KOPT-K1 (cell line): ENCODE results near the gene PPP1R12A.
"Not testable (repeated sequence)": the region's sequence is repeated elsewhere in the genome, so short reads cannot be mapped to it uniquely, and the experiment has no call there.

ENCODE experiments used
- H3K27ac ChIP-seq: fragments of 200-600 bp; sonication (generic); 2 replicates; pipeline ENCODE4 v1.5.1; 2016; ENCODE audit warnings: antibody characterized with exemption, mild to moderate bottlenecking, low read depth, low read length; ENCODE audit not compliant: poor library complexity, severe bottlenecking
- H3K36me3 ChIP-seq: fragments of 200-600 bp; sonication (generic); 2 replicates; pipeline ENCODE4 v1.5.1; 2017; ENCODE audit warnings: antibody characterized with exemption, mild to moderate bottlenecking, low read length, moderate library complexity; ENCODE audit not compliant: insufficient read depth
- H3K9me3 ChIP-seq: fragments of 200-600 bp; sonication (generic); 2 replicates; pipeline ENCODE4 v1.5.1; 2017; ENCODE audit warnings: antibody characterized with exemption, low read length, mild to moderate bottlenecking; ENCODE audit not compliant: insufficient read depth, poor library complexity, severe bottlenecking

PPP1R12A gene

DNA sequence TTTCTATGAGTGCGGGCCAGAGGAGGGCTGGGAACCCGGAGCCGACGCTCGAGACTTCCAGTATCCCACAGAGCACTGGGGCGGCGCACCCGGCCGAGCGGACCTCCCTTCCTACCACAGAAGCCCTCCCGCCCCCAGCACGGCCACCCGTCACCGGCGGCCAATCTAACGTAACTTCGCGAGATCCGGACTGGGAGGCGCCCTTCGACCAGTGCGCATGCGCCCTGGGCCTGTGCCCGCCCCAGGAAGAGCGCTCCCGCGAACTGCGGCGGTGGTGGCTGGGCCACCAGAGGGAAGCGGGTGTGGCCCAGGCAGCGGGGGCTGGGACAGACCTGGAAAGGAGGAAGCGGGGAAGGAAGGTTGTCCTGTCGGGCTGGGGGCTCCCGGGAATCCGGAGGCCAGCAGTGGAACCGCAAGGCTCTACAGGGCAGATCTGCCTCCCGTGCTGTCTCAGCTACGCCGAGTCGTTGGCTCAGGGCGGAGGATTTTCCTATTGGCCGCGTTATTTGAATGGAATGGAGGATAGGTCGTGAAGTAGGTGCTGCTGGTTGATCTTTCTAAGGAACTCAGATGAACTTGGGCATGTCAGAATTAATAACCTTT, at the start of gene PPP1R12A:
Gene PPP1R12A (minus strand): TSS at position 77 of the 603 bp plus-strand sequence. CDS start 166 bp downstream, outside the sequence.
- H3K9me3 ChIP-seq, result no peaks in the 10 kb centered on the region
- H3K36me3 ChIP-seq, result no peaks in the 10 kb centered on the region
- peak within 1 kb of the TSS; percentile 92 for H3K27ac ChIP-seq

DNA sequence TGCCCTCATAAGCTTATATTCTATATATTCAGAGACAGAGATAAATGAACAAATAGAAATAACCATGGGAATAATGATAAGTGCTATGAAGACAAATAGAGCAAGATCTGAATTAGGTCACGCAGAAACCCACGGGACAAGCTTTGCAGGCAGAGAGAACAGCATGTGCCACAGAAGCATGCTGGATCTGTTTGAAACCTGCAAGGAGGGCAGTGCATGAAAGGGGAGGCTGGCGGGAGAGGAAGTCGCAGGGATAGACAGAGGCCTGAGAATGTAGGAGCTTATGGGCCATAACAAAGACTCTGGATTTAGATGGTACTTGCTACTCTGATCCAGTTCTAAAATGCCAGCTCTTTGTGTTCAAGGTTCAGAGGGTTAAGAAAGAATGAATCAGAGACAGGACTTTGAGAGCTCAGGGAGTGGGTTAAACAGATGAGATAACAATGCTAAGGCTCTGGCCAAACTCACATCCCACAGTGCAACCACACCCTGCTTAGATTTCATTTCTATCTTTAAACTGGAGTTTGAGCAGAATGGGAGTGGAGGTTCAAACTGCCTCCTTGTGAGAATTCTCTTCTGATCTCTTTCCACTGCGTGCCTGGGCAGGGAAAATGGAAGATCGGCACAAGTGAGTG, 49.2 kb upstream of the PPP1R12A start:
- Histone ChIP-seq H3K9me3 (no peaks in the 10 kb centered on the region), H3K27ac (no peak overlapping the region), H3K36me3 (no peaks in the 10 kb centered on the region)

GRCh38 chr12:79983492-79983891, 48.6 kb upstream of the PPP1R12A start:
- H3K27ac ChIP-seq, result no peak overlapping the region
- no peaks in the 10 kb centered on the region for H3K9me3 ChIP-seq
- H3K36me3 ChIP-seq, result no peaks in the 10 kb centered on the region

DNA sequence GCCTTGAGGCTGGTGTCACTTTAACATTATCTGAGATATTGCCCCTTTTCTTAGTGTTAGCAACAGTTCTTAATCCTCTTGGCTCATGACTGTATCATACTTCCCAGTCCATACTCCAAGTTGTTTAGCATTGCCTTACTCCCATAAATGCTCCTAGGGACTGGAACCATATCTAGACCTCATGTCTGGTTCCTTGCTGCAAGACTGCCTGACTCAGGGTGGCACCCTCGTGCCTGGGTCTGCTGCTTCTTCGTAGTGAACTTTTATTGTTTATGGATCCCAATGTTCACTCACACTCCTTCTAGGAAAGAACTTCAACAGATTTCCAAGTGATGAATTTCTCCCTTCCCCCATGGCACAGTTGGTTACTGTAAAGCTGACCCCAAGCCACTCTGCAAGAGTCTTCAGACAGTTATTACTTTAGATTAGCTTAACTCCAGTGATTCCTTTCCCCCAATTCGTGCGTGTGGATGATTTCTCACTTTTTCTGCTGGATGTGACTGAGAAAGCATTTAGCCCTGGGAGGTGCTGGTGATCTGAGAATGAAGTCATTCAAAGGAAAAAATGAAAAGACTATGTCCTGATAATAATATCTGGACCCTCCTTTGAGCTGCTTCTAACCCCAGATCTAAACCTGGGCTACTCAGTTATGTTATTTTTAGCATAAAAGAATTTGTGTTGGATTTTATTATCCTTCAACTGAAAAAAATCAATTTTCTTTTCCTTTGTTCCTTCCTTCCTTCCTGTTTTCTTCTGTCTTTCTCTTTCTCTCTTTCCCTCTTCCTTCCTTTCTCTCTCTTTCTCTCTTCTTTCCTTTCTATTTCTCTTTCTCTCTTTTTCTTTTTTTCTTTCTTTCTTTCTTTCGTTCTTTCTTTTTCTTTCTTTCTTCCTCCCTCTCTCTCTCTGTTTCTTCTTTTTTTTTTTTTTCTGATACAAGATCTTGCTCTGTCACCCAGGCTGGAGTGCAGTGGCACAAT, 47.5 kb upstream of the PPP1R12A start:
- Histone ChIP-seq H3K36me3 (no peaks in the 10 kb centered on the region), H3K27ac (no peak overlapping the region), H3K9me3 (no peaks in the 10 kb centered on the region)

- H3K9me3 ChIP-seq, result no peaks in the 10 kb centered on the region
- H3K27ac ChIP-seq, result no peak overlapping the region
- H3K36me3 ChIP-seq, result no peaks in the 10 kb centered on the region
Measured at GRCh38 chr12:79978692-79979091, 43.8 kb upstream of the PPP1R12A start.

- H3K9me3 ChIP-seq, H3K27ac ChIP-seq, H3K36me3 ChIP-seq: not testable (repeated sequence)
Measured at GRCh38 chr12:79977856-79978460, 43.1 kb upstream of the PPP1R12A start.

DNA sequence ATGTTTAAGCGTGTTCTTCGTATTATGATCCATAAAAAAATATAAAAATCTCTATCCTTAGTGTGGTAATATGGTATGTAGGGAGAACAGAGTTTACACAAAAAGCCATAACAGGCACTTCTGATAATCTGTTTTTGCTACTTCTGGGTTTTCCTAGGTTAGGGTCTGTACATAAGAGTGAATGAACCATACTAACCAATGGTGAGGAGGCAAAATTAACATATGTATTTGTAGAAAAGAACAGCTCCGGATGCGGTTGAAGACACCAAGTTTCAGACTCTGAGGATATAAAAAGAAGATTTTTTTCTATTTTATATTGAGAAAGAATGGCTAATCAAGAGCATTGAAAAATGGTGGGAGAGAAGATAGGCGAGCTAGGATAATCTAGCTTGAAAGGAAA, 40.2 kb upstream of the PPP1R12A start:
- Histone ChIP-seq H3K9me3 (no peaks in the 10 kb centered on the region), H3K27ac (no peak overlapping the region)

DNA sequence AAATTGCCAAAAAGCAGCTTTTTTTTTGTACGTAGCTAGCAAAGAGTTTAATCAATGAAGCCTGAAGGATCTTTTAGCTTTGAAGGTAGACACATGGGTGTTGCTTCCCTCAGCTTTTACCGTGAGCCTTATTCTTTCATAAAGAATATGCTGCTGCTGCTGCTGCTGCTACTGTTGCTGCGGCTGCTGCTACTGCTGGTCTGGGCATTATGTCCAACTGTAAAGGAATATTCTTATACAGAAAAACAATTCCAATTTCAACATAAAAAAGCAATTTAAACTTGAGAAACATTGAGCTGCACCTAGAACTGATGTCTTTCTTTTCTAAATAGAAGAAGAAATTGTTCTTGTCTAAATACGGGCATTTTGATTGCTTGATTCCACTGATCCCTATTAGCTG, 38.9 kb upstream of the PPP1R12A start:
- H3K36me3 ChIP-seq, result no peaks in the 10 kb centered on the region
- H3K9me3 ChIP-seq, result no peaks in the 10 kb centered on the region
- H3K27ac ChIP-seq, result no peak overlapping the region

More for the DNA sequence above, 40.2 kb upstream of the PPP1R12A start:
- H3K36me3 ChIP-seq, result no peaks in the 10 kb centered on the region

GRCh38 chr12:79964100-79964627, 29.3 kb upstream of the PPP1R12A start:
- Histone ChIP-seq H3K27ac (no peak overlapping the region), H3K36me3 (no peaks in the 10 kb centered on the region), H3K9me3 (no peaks in the 10 kb centered on the region)

GRCh38 chr12:79961411-79961810, 26.5 kb upstream of the PPP1R12A start:
- no peak overlapping the region for H3K27ac ChIP-seq

GRCh38 chr12:79959484-79959883, 24.6 kb upstream of the PPP1R12A start:
- H3K9me3 ChIP-seq, result peaks cover 16% of the 10 kb centered on the region
- no peaks in the 10 kb centered on the region for H3K36me3 ChIP-seq
- no peak overlapping the region for H3K27ac ChIP-seq

More at GRCh38 chr12:79961411-79961810, 26.5 kb upstream of the PPP1R12A start:
- no peaks in the 10 kb centered on the region for H3K36me3 ChIP-seq
- no peaks in the 10 kb centered on the region for H3K9me3 ChIP-seq

DNA sequence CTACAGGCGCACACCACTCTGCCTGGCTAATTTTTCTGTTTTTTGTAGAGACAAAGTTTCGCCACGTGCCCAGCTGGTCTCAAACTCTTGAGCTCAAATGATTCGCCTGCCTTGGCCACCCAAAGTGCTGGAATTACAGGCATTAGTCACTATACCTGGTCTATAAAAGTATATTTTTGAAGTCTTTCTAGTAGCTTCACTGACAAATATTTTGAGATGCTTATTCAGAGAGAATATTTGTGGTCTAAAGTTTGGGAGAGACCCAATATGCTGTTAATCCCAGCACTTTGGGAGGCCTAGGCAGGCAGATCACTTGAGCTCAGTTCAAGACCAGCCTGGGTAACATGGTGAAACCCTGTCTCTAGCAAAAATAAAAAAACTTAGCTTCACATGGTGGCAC, 22.0 kb upstream of the PPP1R12A start:
- no peaks in the 10 kb centered on the region for H3K36me3 ChIP-seq
- H3K27ac ChIP-seq, result no peak overlapping the region
- H3K9me3 ChIP-seq, result peaks cover 18% of the 10 kb centered on the region

DNA sequence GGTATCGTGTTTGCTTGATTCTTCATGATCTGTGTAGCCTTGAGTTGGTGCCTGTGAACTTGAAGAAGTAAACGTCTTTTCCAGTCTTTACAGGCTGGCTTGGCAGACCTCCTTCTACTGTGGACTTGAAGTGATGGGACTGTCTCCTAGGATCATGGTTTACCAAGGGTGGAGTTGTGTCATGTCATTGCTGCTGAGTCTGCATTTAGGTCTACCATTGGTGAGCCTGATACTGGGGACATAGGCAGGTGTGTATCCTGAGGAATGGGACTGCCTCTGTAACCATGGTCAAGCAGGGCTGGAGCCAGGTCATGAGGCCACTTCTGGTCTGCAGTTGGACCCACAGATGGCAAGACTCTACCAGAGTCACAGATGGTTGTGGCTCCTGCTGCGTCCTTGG, 20.7 kb upstream of the PPP1R12A start:
- no peak overlapping the region for H3K27ac ChIP-seq
- H3K9me3 ChIP-seq, result peaks cover 18% of the 10 kb centered on the region
- no peaks in the 10 kb centered on the region for H3K36me3 ChIP-seq

DNA sequence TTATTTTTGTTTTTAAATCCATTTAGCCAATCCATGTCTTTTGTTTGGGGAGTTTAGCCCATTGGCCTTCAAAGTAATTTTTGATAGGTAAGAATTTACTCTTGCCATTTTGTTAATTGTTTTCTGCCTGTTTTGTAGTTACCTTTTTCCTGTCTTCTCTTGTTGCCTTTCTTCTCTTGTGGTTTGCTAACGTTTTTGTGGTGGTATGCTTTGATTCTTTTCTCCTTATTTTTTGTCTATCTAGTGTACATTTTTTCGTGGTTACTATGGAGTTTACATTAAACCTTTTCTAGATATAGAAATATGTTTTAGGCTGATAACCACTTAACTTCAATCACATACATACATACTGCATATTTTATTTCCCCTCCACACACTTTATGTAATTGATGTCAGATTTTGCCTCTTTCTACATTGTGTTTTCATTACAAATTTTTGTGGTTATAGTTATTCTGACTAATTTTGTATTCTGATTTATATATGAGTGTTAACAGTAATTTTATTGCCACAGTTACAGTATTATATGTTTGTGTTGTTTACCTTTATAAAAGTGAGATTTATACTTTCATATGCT, 19.2 kb upstream of the PPP1R12A start:
- Histone ChIP-seq H3K9me3 (peaks cover 18% of the 10 kb centered on the region), H3K36me3 (no peaks in the 10 kb centered on the region), H3K27ac (no peak overlapping the region)
